NT2/D1 (cell line): ENCODE data around the gene TEX12.
"Not testable (repeated sequence)": the region's sequence is repeated elsewhere in the genome, so short reads cannot be mapped to it uniquely, and the experiment has no call there.

ENCODE experiments used
- DNase-seq: peaks from one replicate; pipeline ENCODE4 v3.0.0-alpha.2; 2011; ENCODE audit warnings: low read depth, low spot score
- H3K27me3 ChIP-seq: 2 replicates; pipeline ENCODE4 v1.6.0; 2011; ENCODE audit warnings: mild to moderate bottlenecking; ENCODE audit not compliant: insufficient read length, insufficient read depth
- H3K36me3 ChIP-seq: 2 replicates; pipeline ENCODE4 v1.6.1; 2011; ENCODE audit warnings: mild to moderate bottlenecking, low read length, mixed read lengths; ENCODE audit not compliant: insufficient read depth, insufficient read length
- H3K4me1 ChIP-seq: 2 replicates; pipeline ENCODE4 v1.5.1; 2011; ENCODE audit not compliant: insufficient read depth, insufficient read length
- H3K4me3 ChIP-seq: 2 replicates; pipeline ENCODE4 v1.5.1; 2011; ENCODE audit warnings: low read depth; ENCODE audit not compliant: insufficient read length
- H3K9ac ChIP-seq: 2 replicates; pipeline ENCODE4 v1.6.0; 2011; ENCODE audit warnings: low read depth; ENCODE audit not compliant: insufficient read length
- H3K9me3 ChIP-seq: 2 replicates; pipeline ENCODE4 v1.5.1; 2011; ENCODE audit warnings: mild to moderate bottlenecking, low read length; ENCODE audit not compliant: insufficient read depth
- SUZ12 ChIP-seq: IDR thresholded peaks from 2 replicates; pipeline ENCODE4 v1.6.1; 2011; ENCODE audit not compliant: insufficient read length, insufficient read depth; ENCODE audit errors: extremely low read depth
- YY1 ChIP-seq: IDR thresholded peaks from 2 replicates; pipeline ENCODE4 v1.6.1; 2011; ENCODE audit not compliant: insufficient read length, insufficient read depth
- ZNF274 ChIP-seq: IDR thresholded peaks from 2 replicates; pipeline ENCODE4 v1.6.1; 2011; ENCODE audit warnings: mild to moderate bottlenecking, low read depth, low read length

TEX12 gene

GRCh38 chr11:112177589-112177988 lies 10.4 kb downstream of the TEX12 start:
- Histone ChIP-seq H3K4me3 (no peak overlapping the region), H3K9ac (no peak overlapping the region), H3K9me3 (no peaks in the 10 kb centered on the region), H3K36me3 (no peaks in the 10 kb centered on the region), H3K4me1 (no peaks in the 10 kb centered on the region), H3K27me3 (no peaks in the 10 kb centered on the region)
- DNase-seq = no peak
- TF ChIP-seq ZNF274 (no peak), YY1 (no peak), SUZ12 (no peak)

- Histone ChIP-seq H3K9me3 (no peaks in the 10 kb centered on the region), H3K4me1 (no peaks in the 10 kb centered on the region), H3K27me3 (no peaks in the 10 kb centered on the region), H3K36me3 (no peaks in the 10 kb centered on the region), H3K9ac (no peak overlapping the region), H3K4me3 (no peak overlapping the region)
- no peak for TF ChIP-seq ZNF274
- DNase-seq = no peak
Observed at GRCh38 chr11:112178428-112178827, 11.3 kb downstream of the TEX12 start.

DNA sequence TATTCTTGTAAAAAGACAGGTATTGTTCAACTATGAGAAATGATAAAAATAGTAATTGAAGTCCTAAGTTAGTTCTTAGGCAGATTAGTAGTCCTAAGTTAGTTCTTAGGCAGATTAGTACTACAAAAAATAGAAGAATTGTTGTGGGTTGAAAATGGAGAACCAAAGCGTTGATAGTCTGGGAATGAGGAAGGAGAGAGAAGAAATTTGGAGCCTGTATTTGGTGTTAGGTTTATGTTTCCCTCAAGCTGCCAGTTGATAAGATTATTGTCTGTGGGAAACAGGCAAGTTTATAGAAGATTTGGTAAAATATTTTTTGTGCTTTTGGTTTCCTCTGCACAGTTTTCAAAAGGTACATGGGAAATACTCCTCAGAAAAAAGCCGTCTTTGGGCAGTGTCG lies 11.8 kb downstream of the TEX12 start:
- Histone ChIP-seq H3K9me3 (no peaks in the 10 kb centered on the region), H3K4me1 (no peaks in the 10 kb centered on the region), H3K27me3 (no peaks in the 10 kb centered on the region), H3K9ac (no peak overlapping the region), H3K36me3 (no peaks in the 10 kb centered on the region), H3K4me3 (no peak overlapping the region)
- DNase-seq = no peak
- TF ChIP-seq ZNF274 (no peak), SUZ12 (no peak), YY1 (no peak)

GRCh38 chr11:112179601-112180000 lies 12.4 kb downstream of the TEX12 start:
- DNase-seq = no peak
- Histone ChIP-seq H3K27me3 (no peaks in the 10 kb centered on the region), H3K9ac (no peak overlapping the region), H3K9me3 (no peaks in the 10 kb centered on the region), H3K4me1 (no peaks in the 10 kb centered on the region), H3K36me3 (no peaks in the 10 kb centered on the region), H3K4me3 (no peak overlapping the region)
- TF ChIP-seq YY1 (no peak), SUZ12 (no peak), ZNF274 (no peak)

- no peaks in the 10 kb centered on the region for H3K36me3 ChIP-seq
- H3K4me3 ChIP-seq = no peak overlapping the region
- no peak for DNase-seq
- no peaks in the 10 kb centered on the region for H3K4me1 ChIP-seq
- H3K9ac ChIP-seq = no peak overlapping the region
- no peaks in the 10 kb centered on the region for H3K9me3 ChIP-seq
- no peak for TF ChIP-seq ZNF274
- TF ChIP-seq YY1 = no peak
- no peak for TF ChIP-seq SUZ12
- H3K27me3 ChIP-seq = no peaks in the 10 kb centered on the region
Observed at GRCh38 chr11:112182867-112183266, 15.7 kb downstream of the TEX12 start.

GRCh38 chr11:112185883-112186282 lies 18.7 kb downstream of the TEX12 start:
- H3K36me3 ChIP-seq = no peaks in the 10 kb centered on the region
- TF ChIP-seq YY1 (no peak), ZNF274 (no peak), SUZ12 (no peak)
- H3K4me3 ChIP-seq = no peak overlapping the region
- H3K4me1 ChIP-seq = no peaks in the 10 kb centered on the region
- no peak overlapping the region for H3K9ac ChIP-seq
- no peaks in the 10 kb centered on the region for H3K9me3 ChIP-seq
- no peaks in the 10 kb centered on the region for H3K27me3 ChIP-seq
- no peak for DNase-seq

DNA sequence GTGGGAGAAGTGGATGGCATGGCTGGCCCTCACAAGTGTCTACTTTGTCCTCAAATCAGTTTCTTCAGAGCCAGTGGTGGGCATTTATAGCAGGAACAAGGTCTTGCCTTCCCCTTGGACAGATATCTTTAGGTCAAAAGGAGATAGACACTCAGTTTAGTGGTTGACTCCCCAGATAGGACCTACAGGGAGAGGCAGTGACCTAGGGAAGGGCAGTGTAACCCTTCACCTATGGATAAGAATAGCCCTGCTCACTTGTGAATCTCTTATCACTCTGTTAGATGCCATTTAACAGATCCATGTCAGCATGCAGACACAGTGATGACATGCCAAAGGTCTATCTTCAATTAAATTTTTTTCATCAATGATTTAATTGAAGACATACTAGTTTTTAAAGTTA lies 19.1 kb downstream of the TEX12 start:
- TF ChIP-seq SUZ12 (no peak), YY1 (no peak), ZNF274 (no peak)
- no peak for DNase-seq

DNA sequence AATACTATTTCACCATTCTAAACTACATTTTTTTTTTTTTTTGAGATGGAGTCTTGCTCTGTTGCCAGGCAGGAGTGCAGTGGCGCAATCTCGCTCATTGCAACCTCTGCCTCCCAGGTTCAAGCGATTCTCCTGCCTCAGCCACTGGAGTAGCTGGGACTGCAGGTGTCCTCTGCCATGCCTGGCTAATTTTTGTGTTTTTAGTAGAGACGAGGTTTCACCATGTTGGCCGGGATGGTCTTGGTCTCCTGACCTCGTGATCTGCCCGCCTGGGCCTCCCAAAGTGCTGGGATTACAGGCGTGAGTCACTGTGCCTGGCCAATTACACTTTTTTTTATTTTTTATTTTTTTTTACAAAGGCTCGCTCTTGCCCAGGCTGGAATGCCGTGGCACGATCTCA lies 27.9 kb downstream of the TEX12 start:
- not testable (repeated sequence) for H3K36me3 ChIP-seq, H3K27me3 ChIP-seq, DNase-seq, H3K9ac ChIP-seq, H3K4me3 ChIP-seq, H3K4me1 ChIP-seq, H3K9me3 ChIP-seq

More for the DNA sequence above, 19.1 kb downstream of the TEX12 start:
- Histone ChIP-seq H3K9ac (no peak overlapping the region), H3K9me3 (no peaks in the 10 kb centered on the region), H3K4me3 (no peak overlapping the region), H3K27me3 (no peaks in the 10 kb centered on the region), H3K36me3 (no peaks in the 10 kb centered on the region), H3K4me1 (no peaks in the 10 kb centered on the region)
